ENCODE measurements around the gene INPP5B. TPM values are rescaled to one million over a fixed set of nuclear protein-coding genes. Genes with fewer than 3 reads are reported as not detected.
A peak's percentile ranks its signal among the peaks of the same experiment; 100 is the strongest.
"Not testable (repeated sequence)": the region's sequence is repeated elsewhere in the genome, so short reads cannot be mapped to it uniquely, and the experiment has no call there.

INPP5B gene
- total and polyA plus RNA-seq, 2 donors, result 23.1 to 24.8 TPM

- H3K36me3 ChIP-seq (ENCODE audit: control insufficient read depth in 2 of 2, insufficient read depth in 2 of 2, low read length in 1 of 2), result peaks cover 34 to 46% of the 10 kb centered on the region in 2 donors
- DNase-seq (ENCODE audit: low read depth in 6 of 9, low spot score in 9 of 9), result no peak
- H3K4me1 ChIP-seq (ENCODE audit: control insufficient read depth in 2 of 2, insufficient read depth in 2 of 2, low read length in 2 of 2), result no peaks in the 10 kb centered on the region
- no peak overlapping the region for H3K27ac ChIP-seq (ENCODE audit: low read depth in 1 of 2, low read length in 1 of 2)
- H3K9me3 ChIP-seq (ENCODE audit: control insufficient read depth in 2 of 2, insufficient read depth in 1 of 2, low read length in 1 of 2), result no peaks in the 10 kb centered on the region
- H3K4me3 ChIP-seq (ENCODE audit: low read length in 2 of 2), result no peak overlapping the region
- H3K27me3 ChIP-seq (ENCODE audit: control insufficient read depth in 2 of 2, insufficient read depth in 1 of 2, low read length in 1 of 2), result no peaks in the 10 kb centered on the region
- WGBS, result 99% methylated on average over 5 of the region's 5 CpGs
Observed at GRCh38 chr1:37974567-37974966, 27.7 kb upstream of the INPP5B start.

- not testable (repeated sequence) for DNase-seq (ENCODE audit: low read depth in 6 of 9, low spot score in 9 of 9); H3K9me3 ChIP-seq (ENCODE audit: control insufficient read depth in 2 of 2, insufficient read depth in 1 of 2, low read length in 1 of 2); H3K27me3 ChIP-seq (ENCODE audit: control insufficient read depth in 2 of 2, insufficient read depth in 1 of 2, low read length in 1 of 2); H3K4me3 ChIP-seq (ENCODE audit: low read length in 2 of 2); H3K4me1 ChIP-seq (ENCODE audit: control insufficient read depth in 2 of 2, insufficient read depth in 2 of 2, low read length in 2 of 2); H3K27ac ChIP-seq (ENCODE audit: low read depth in 1 of 2, low read length in 1 of 2)
- H3K36me3 ChIP-seq (ENCODE audit: control insufficient read depth in 2 of 2, insufficient read depth in 2 of 2, low read length in 1 of 2), result peaks cover 34 to 46% of the 10 kb centered on the region in 2 donors
- WGBS, result 96% methylated on average over 5 of the region's 5 CpGs
Observed at GRCh38 chr1:37973684-37974083, 26.8 kb upstream of the INPP5B start.

GRCh38 chr1:37965301-37965700 lies 18.4 kb upstream of the INPP5B start:
- WGBS, result 97% methylated on average over 4 of the region's 4 CpGs
- no peak for DNase-seq (ENCODE audit: low read depth in 6 of 9, low spot score in 9 of 9)
- H3K36me3 ChIP-seq (ENCODE audit: control insufficient read depth in 2 of 2, insufficient read depth in 2 of 2, low read length in 1 of 2), result peaks cover 39 to 49% of the 10 kb centered on the region in 2 donors
- no peaks in the 10 kb centered on the region for H3K4me1 ChIP-seq (ENCODE audit: control insufficient read depth in 2 of 2, insufficient read depth in 2 of 2, low read length in 2 of 2)
- H3K27me3 ChIP-seq (ENCODE audit: control insufficient read depth in 2 of 2, insufficient read depth in 1 of 2, low read length in 1 of 2), result no peaks in the 10 kb centered on the region
- H3K9me3 ChIP-seq (ENCODE audit: control insufficient read depth in 2 of 2, insufficient read depth in 1 of 2, low read length in 1 of 2), result no peaks in the 10 kb centered on the region
- H3K4me3 ChIP-seq (ENCODE audit: low read length in 2 of 2), result no peak overlapping the region
- H3K27ac ChIP-seq (ENCODE audit: low read depth in 1 of 2, low read length in 1 of 2), result no peak overlapping the region

- not testable (repeated sequence) for DNase-seq (ENCODE audit: low read depth in 6 of 9, low spot score in 9 of 9); H3K9me3 ChIP-seq (ENCODE audit: control insufficient read depth in 2 of 2, insufficient read depth in 1 of 2, low read length in 1 of 2); H3K4me1 ChIP-seq (ENCODE audit: control insufficient read depth in 2 of 2, insufficient read depth in 2 of 2, low read length in 2 of 2); H3K27ac ChIP-seq (ENCODE audit: low read depth in 1 of 2, low read length in 1 of 2); H3K27me3 ChIP-seq (ENCODE audit: control insufficient read depth in 2 of 2, insufficient read depth in 1 of 2, low read length in 1 of 2); H3K4me3 ChIP-seq (ENCODE audit: low read length in 2 of 2)
- WGBS, result 89% methylated on average over 12 of the region's 12 CpGs
- peaks cover 43 to 49% of the 10 kb centered on the region in 2 donors for H3K36me3 ChIP-seq (ENCODE audit: control insufficient read depth in 2 of 2, insufficient read depth in 2 of 2, low read length in 1 of 2)
Observed at GRCh38 chr1:37964106-37964505, 17.3 kb upstream of the INPP5B start.

GRCh38 chr1:37958690-37959089 lies 11.8 kb upstream of the INPP5B start:
- H3K36me3 ChIP-seq (ENCODE audit: control insufficient read depth in 2 of 2, insufficient read depth in 2 of 2, low read length in 1 of 2), result peaks cover 29 to 41% of the 10 kb centered on the region in 2 donors
- 100% methylated on average over 2 of the region's 2 CpGs for WGBS
- no peak overlapping the region for H3K4me3 ChIP-seq (ENCODE audit: low read length in 2 of 2)
- no peaks in the 10 kb centered on the region for H3K4me1 ChIP-seq (ENCODE audit: control insufficient read depth in 2 of 2, insufficient read depth in 2 of 2, low read length in 2 of 2)
- DNase-seq (ENCODE audit: low read depth in 6 of 9, low spot score in 9 of 9), result no peak
- no peaks in the 10 kb centered on the region for H3K27me3 ChIP-seq (ENCODE audit: control insufficient read depth in 2 of 2, insufficient read depth in 1 of 2, low read length in 1 of 2)
- H3K9me3 ChIP-seq (ENCODE audit: control insufficient read depth in 2 of 2, insufficient read depth in 1 of 2, low read length in 1 of 2), result no peaks in the 10 kb centered on the region
- H3K27ac ChIP-seq (ENCODE audit: low read depth in 1 of 2, low read length in 1 of 2), result no peak overlapping the region

- WGBS, result 96% methylated on average over 3 of the region's 3 CpGs
- H3K4me3 ChIP-seq (ENCODE audit: low read length in 2 of 2), result no peak overlapping the region
- no peaks in the 10 kb centered on the region for H3K4me1 ChIP-seq (ENCODE audit: control insufficient read depth in 2 of 2, insufficient read depth in 2 of 2, low read length in 2 of 2)
- DNase-seq (ENCODE audit: low read depth in 6 of 9, low spot score in 9 of 9), result no peak
- H3K9me3 ChIP-seq (ENCODE audit: control insufficient read depth in 2 of 2, insufficient read depth in 1 of 2, low read length in 1 of 2), result no peaks in the 10 kb centered on the region
- H3K27me3 ChIP-seq (ENCODE audit: control insufficient read depth in 2 of 2, insufficient read depth in 1 of 2, low read length in 1 of 2), result no peaks in the 10 kb centered on the region
- no peak overlapping the region for H3K27ac ChIP-seq (ENCODE audit: low read depth in 1 of 2, low read length in 1 of 2)
- peaks cover 16 to 38% of the 10 kb centered on the region in 2 donors for H3K36me3 ChIP-seq (ENCODE audit: control insufficient read depth in 2 of 2, insufficient read depth in 2 of 2, low read length in 1 of 2)
Observed at GRCh38 chr1:37955685-37956084, 8.8 kb upstream of the INPP5B start.

- Histone ChIP-seq H3K36me3 (ENCODE audit: control insufficient read depth in 2 of 2, insufficient read depth in 2 of 2, low read length in 1 of 2) (peaks cover 11 to 31% of the 10 kb centered on the region in 2 donors), H3K4me1 (ENCODE audit: control insufficient read depth in 2 of 2, insufficient read depth in 2 of 2, low read length in 2 of 2) (no peaks in the 10 kb centered on the region), H3K4me3 (ENCODE audit: low read length in 2 of 2) (no peak overlapping the region), H3K27ac (ENCODE audit: low read depth in 1 of 2, low read length in 1 of 2) (no peak overlapping the region), H3K9me3 (ENCODE audit: control insufficient read depth in 2 of 2, insufficient read depth in 1 of 2, low read length in 1 of 2) (no peaks in the 10 kb centered on the region), H3K27me3 (ENCODE audit: control insufficient read depth in 2 of 2, insufficient read depth in 1 of 2, low read length in 1 of 2) (no peaks in the 10 kb centered on the region)
- WGBS, result 93% methylated on average over 3 of the region's 3 CpGs
- no peak for DNase-seq (ENCODE audit: low read depth in 6 of 9, low spot score in 9 of 9)
Observed at GRCh38 chr1:37954316-37954971, 7.6 kb upstream of the INPP5B start.

- Histone ChIP-seq H3K4me1 (ENCODE audit: control insufficient read depth in 2 of 2, insufficient read depth in 2 of 2, low read length in 2 of 2) (no peaks in the 10 kb centered on the region), H3K27ac (ENCODE audit: low read depth in 1 of 2, low read length in 1 of 2) (no peak overlapping the region), H3K36me3 (ENCODE audit: control insufficient read depth in 2 of 2, insufficient read depth in 2 of 2, low read length in 1 of 2) (peaks cover 6 to 17% of the 10 kb centered on the region in 2 donors), H3K9me3 (ENCODE audit: control insufficient read depth in 2 of 2, insufficient read depth in 1 of 2, low read length in 1 of 2) (no peaks in the 10 kb centered on the region), H3K4me3 (ENCODE audit: low read length in 2 of 2) (no peak overlapping the region), H3K27me3 (ENCODE audit: control insufficient read depth in 2 of 2, insufficient read depth in 1 of 2, low read length in 1 of 2) (no peaks in the 10 kb centered on the region)
- WGBS, result 97% methylated on average over 3 of the region's 3 CpGs
- no peak for DNase-seq (ENCODE audit: low read depth in 6 of 9, low spot score in 9 of 9)
Observed at GRCh38 chr1:37952738-37953137, 5.9 kb upstream of the INPP5B start.

GRCh38 chr1:37951783-37952624 lies 5.2 kb upstream of the INPP5B start:
- peaks cover 0 to 5% of the 10 kb centered on the region in 2 donors for H3K4me1 ChIP-seq (ENCODE audit: control insufficient read depth in 2 of 2, insufficient read depth in 2 of 2, low read length in 2 of 2)
- DNase-seq (ENCODE audit: low read depth in 6 of 9, low spot score in 9 of 9), result peak in 2 of 9 donors; percentile 10 to 20
- no peaks in the 10 kb centered on the region for H3K27me3 ChIP-seq (ENCODE audit: control insufficient read depth in 2 of 2, insufficient read depth in 1 of 2, low read length in 1 of 2)
- H3K27ac ChIP-seq (ENCODE audit: low read depth in 1 of 2, low read length in 1 of 2), result no peak overlapping the region
- H3K9me3 ChIP-seq (ENCODE audit: control insufficient read depth in 2 of 2, insufficient read depth in 1 of 2, low read length in 1 of 2), result no peaks in the 10 kb centered on the region
- H3K4me3 ChIP-seq (ENCODE audit: low read length in 2 of 2), result no peak overlapping the region
- WGBS, result 39% methylated on average over 4 of the region's 4 CpGs
- peaks cover 2 to 11% of the 10 kb centered on the region in 2 donors for H3K36me3 ChIP-seq (ENCODE audit: control insufficient read depth in 2 of 2, insufficient read depth in 2 of 2, low read length in 1 of 2)
